ELR (cell line): ENCODE results near the gene BAHD1.

Source experiments
- DNase-seq: peaks from one replicate; pipeline ENCODE4 v3.0.0-alpha.2; 2015; ENCODE audit warnings: low read depth

Gene BAHD1

DNA sequence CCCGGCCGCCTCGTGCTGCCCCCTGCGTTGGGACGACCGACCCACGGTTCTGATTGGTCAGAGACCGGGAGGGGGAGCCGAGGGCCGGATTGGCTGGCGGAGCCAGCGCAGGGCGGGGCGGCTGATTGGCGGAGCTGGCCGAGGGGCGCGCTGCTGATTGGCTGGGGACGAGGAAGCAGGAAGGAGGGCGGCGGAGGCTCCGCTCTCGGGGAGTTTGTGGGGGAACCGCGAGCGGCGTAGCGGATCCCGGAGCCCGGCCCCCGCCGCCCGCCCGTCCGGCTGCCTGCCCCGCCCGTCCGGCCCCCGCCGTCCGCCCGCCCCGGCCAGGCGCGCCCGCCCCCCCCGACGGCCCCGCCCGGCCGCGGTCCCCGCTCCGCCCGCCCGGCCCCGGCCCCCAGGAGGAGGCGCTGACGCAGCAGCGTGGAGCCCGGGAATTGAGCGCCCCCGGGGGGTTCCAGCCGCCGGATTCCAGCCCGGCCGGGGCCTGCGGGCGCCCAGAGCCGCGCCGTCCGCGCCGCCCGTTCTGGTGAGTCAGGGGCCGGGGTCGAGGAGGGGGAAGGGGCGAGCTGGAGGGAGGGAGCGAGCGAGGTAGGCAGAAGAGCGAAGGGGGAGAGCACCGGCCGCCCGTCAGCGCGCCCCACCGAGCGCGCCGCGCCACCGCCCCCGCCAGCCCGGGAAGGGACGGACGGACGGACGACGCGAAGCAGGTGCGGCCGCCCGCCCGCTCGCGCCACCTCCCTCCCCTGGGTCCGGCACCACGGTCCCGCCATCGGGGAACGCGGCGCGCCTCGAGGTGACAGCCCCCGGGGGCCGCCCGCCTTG, at the start of gene BAHD1:
Gene BAHD1 (plus strand): TSS at position 211 of the 822 bp plus-strand sequence. CDS start 17,512 bp downstream, outside the sequence.
- DNase-seq: peak; percentile 94

DNA sequence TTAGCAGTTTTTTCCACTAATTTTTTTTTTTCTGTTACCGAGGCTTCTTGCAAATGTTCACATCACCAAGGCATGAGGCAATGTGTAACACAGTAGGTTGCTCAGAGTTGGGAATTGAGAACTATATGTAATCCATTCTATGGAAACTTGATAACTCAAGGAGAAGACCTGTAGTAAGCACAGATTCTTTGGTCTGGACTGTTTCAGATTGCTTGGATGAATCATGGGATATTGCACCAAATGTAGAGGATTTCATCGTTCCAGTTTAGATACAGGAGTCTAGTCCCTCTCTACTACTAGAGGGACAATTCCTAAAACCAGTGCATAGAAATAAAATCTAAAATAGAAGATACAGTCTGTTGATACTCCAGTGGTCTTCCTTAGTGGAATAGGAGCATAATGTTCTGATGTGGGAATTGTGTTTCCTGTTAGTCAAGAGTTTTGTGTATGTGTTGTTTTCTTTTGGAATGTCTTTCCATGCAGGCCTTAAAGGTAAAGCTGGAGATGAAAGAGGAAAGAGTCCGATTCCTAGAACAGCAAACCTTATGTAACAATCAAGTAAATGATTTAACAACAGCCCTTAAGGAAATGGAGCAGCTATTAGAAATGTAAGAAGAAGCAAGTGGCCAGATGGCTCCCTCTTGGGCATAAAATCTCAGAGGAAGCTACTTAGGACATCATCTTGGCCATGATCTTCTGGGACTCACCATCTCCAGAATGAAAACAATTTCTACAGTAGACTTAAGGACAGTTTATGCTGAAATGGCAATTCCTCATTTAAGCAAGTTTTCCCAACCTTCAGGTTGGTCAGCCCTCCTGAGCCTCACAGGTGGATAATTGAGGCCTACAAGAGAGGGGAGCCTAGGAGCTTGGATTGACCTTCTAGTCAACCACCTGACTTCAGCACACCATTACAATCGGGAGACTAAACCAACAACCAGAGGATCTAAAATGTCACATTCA, 47.5 kb upstream of the BAHD1 start:
- no peak for DNase-seq

DNA sequence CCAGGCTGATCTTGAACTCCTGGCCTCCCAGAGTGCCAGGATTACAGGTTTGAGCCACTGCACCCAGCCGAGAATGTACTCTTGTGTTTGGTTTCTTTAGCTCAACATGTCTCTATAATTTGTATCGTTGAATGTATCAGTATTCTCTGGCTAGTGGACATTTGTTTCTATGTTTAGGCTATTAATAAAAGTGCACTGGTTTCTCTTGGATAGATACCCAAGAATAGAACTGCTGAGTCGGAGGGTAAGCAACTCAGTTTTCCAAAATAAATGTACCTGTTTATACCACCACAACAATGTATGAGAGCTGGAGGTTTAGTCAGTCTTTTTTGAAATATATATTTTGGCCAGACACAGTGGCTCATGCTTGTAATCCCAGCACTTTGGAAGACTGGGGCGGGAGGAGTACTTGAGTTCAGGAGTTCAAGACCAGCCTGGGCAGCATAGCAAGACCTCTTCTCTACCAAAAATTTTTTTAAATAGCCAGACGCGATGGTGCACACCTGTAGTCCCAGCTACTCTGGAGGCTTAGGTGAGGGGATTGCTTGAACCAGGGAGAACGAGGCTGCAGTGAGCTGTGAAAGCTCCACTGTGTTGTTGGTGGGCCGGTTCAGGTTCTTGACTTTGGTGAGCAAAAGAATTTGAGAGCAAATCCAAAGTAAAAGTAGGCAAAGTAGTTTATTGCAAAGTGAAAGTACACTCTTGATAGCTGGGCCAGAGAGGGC, 42.9 kb upstream of the BAHD1 start:
- DNase-seq: no peak

DNA sequence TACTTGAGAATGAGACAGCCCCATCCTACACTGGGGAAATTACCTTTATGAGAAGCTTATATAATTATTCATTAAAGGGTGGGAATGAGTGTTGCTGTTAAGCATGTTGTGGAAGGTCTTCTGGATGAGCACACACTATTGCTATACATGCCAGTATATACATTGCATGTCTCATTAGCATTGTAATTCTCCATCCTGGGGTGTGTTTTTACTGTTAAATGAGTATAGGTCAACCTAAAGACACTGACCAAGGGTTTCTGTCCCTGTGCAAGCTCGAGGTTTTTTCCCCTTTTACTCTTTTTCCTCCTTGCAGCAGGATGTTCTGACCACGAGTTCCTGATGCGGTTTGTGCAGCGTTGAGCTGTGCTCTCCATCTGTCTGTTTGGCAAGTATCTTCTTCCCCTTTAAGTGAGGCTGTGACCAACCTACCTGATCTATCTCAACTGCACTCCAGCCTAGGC, 42.3 kb upstream of the BAHD1 start:
- DNase-seq: no peak

DNA sequence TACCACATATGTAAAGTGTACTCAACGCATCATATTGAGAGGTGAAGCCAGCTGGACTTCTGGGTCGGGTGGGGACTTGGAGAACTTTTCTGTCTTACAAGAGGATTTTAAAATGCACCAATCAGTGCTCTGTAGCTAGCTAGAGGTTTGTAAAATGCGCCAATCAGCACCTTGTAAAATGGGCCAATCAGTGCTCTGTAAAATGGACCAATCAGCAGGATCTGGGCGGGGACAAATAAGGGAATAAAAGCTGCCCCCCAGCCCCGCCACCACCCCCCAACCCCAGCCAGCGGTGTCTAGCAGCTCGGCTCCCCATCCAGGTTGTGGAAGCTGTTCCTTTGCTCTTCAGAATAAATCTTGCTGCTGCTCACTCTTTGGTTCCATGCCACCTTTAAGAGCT, 41.4 kb upstream of the BAHD1 start:
- DNase-seq: no peak

DNA sequence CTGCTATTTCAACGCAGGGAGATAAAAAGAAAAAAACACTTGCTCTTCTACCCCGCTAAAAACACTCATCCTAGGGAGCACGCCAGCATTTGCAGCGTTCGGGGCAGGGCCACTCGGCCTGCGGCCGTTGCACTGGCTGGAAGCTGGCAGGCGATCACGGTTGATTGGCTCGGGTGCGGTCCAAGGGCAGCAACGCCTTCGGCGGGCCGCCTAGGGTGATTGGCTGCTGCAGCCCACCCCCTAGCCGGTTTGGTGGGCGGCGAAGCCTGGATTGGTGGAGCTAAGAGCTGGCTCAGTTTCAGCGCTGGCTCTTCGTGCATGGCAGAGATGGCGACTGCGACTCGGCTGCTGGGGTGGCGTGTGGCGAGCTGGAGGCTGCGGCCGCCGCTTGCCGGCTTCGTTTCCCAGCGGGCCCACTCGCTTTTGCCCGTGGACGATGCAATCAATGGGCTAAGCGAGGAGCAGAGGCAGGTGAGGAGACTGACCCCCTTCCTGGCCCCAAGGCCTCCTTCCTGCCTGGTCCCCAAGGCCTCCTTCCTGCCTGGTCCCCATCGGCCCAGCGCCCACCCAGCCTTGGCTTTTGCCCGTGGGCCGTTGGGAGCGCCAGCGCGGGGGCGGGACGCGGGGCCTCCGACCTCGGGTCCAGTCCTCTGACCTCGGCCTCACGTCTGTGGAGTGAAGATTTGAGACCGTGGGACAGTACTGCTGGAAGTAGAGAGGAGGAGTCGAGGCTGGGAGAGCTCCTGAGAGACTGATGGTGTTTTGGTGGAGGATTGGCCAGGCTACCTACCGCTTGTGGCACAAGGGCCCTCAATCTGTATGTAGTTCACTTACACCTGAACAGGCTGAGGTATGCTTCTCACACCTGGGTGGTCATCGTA, 35.0 kb upstream of the BAHD1 start, which contains the start of gene IVD:
Gene IVD (plus strand): TSS at position 295 of the 881 bp plus-strand sequence. CDS start 33 bp downstream, at position 328.
- DNase-seq: peak; percentile 96

DNA sequence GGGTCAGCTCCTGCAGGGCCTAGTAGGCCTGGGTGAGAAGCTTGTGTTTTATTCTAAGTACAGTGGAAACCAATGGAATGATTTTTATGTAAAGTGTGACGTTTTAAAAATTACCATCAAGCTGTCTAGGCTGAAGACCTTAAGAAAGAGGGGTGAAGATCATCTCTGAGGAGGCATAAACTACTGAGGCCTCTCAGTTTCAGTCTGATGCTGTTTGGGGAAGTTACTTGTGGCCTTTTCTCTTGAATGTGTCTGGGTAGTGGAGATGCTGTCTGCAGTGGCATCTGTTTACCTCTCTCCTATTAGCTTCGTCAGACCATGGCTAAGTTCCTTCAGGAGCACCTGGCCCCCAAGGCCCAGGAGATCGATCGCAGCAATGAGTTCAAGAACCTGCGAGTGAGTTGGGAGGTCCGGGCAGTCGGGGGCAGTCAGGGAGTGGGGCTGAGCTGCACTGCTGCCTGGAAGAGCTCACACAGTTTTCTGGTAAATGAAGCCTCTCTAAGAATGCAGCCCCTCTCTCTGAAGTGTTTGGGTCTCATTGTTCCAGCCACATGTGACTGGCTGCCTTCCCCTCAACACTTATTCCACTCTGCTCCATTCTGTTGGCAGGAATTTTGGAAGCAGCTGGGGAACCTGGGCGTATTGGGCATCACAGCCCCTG, 33.3 kb upstream of the BAHD1 start:
- no peak for DNase-seq

DNA sequence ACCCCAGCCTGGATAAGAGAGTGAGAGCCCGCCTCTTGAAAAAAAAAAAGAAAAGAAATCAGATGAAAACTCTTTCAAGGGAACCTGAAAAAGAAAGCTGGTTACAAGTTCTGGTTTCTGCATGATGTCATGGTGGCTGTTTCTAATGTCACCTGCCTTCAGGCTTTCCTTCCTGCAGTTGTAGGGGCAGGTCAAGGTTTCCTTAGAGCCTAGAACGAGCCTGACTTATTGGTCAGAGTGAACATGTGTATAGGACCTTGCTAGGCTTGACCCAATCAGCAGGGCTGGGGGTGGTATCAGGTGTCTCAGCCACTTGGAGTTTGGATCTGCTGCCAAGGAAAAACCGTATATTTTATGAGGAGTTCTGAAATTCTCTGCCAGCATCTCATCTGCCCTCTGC, 31.4 kb upstream of the BAHD1 start:
- DNase-seq: no peak

DNA sequence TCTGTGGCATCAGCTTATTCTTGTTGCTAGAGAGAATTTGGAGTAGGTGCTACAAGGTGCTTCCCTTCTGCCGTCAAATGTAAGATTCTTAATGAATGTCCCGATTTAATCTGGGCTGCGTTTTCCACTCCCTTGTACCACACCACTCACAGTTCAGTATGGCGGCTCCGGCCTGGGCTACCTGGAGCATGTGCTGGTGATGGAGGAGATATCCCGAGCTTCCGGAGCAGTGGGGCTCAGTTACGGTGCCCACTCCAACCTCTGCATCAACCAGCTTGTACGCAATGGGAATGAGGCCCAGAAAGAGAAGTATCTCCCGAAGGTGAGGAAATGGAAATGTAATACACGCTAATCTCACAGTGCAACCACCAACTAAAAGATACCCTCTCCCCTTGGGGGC, 30.3 kb upstream of the BAHD1 start:
- no peak for DNase-seq

DNA sequence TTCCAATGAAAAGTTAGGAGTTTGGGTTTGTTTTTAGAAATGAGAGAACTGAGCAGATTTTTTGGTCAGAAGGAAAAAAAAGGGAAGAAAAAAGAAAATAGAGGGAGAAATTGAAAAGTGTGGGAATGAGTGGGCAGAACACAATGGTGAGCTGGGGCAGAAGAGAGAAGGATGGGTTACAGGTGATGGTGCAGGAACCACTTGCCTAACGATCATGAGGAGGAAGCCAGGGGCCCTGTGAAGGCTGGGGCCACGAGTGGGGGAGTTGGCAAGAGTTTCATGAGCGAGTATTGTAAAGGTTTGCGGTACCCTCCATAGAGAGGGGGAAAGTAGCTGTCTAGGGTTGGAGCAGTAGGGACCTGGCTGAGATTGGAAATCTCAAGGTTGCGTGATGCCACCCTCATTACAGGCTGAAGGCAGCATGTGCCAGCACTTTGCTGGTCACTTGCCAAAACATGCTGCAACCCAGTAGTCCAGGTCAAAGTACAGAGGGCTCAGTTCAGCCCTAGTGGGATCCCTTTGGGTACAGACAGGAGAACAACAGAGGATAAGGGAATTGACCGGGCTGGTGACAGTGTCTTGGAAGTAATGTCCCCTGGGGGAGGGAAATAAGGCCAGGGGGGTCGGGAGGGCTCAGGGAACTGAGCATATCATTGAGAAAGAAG, 28.5 kb upstream of the BAHD1 start:
- DNase-seq: no peak

DNA sequence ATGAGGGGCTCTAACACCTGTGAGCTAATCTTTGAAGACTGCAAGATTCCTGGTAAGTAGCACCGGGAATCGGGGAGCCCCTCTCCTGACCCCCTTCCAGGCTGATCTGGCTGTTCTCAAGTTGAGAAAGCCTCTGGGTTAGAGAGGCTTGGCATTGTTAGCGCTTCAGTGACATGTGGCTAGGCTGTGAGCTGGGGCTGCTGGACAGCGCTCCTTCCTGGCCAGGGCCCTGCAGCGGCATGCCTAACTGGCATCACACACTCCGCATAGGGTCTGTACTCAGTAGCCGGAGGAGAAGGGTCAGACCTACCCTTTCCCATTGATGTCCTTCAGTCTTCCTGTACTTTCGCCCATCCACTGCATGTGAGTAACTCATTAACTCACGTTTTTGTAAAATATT, 27.7 kb upstream of the BAHD1 start:
- DNase-seq: no peak

DNA sequence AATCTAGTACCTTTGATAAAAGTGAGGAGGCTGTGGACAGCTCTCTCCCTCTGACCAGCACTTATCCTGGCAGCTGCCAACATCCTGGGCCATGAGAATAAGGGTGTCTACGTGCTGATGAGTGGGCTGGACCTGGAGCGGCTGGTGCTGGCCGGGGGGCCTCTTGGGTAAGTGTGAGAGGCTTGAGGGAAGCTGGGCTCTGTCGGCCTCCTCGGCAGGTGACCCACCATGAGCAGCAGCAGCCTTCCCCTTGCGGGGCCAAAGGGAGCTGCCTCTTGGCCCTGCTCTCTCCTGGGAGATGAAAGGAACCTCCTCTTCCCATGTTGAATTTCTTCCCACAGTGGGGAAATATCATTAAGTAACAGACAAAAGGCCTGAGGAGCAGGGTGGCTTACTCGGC, 25.9 kb upstream of the BAHD1 start:
- DNase-seq: no peak

DNA sequence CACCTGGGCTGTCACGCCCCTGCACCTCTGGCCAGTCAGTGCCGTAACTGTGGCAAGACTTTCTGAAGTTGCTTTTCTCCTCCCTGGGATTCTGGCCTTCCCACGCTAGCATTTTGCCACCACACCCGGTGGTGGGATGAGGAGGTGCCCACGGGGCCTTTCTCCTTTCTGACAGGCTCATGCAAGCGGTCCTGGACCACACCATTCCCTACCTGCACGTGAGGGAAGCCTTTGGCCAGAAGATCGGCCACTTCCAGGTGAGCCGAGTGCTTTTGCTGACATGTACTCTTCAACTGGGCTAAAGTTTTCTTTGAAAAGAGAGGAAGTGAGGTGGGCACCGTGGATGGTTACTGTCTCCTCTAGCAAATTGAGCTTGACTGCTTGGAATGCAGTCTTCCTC, 25.5 kb upstream of the BAHD1 start:
- no peak for DNase-seq

DNA sequence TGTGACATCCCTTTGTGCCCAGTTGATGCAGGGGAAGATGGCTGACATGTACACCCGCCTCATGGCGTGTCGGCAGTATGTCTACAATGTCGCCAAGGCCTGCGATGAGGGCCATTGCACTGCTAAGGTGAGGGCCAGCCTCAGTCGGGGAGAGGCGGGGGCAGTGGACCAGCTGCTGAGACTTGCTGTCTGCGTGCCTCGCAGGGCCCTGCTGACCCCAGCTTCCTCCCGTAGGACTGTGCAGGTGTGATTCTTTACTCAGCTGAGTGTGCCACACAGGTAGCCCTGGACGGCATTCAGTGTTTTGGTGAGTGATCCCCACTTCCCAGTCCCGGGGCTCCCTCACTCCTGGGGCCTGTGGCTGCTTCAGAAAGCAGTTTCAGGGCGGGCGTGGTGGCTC, 24.7 kb upstream of the BAHD1 start:
- DNase-seq: no peak

DNA sequence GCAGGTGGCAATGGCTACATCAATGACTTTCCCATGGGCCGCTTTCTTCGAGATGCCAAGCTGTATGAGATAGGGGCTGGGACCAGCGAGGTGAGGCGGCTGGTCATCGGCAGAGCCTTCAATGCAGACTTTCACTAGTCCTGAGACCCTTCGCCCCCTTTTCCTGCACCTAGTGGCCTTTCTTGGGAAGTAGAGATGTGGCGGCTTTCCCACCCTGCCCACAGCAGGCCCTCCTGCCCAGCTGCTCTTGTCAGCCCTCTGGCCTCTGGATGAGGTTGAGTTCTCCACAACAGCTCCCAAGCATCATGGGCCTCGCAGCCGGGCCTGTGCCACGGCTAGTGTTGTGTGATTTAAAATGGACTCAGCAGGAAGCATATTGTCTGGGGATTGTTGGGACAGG, 22.6 kb upstream of the BAHD1 start:
- no peak for DNase-seq

DNA sequence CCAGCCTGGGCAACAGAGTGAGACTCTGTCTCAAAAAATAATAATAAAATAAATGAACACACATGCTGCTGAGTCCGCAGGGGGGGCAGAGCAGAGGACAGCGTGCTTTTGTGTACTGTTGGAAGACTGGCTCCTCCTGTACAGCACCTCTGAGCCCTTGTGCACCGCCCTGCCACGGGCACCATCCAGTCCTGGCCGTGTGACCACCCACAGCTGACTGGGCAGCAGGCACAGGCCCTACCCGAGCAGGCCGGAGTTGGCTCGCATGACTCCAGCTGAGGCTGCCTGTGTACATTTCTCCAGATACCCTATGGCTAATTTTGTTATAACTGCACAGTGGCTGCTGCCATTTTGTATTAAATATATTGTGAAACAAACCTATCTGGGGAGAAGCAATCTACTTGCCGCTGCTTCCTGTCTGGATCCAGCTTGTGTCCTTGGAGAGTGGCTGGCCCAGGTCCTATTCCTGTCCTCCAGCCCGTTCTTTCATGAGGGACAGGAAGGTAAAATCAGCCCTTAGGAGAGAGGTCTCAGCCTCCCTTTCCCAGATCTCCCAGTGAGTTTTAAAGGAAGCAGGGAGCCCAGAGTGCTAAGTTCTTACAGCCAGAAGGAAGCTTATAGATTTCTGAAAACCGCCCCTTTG, 20.6 kb upstream of the BAHD1 start:
- no peak for DNase-seq

DNA sequence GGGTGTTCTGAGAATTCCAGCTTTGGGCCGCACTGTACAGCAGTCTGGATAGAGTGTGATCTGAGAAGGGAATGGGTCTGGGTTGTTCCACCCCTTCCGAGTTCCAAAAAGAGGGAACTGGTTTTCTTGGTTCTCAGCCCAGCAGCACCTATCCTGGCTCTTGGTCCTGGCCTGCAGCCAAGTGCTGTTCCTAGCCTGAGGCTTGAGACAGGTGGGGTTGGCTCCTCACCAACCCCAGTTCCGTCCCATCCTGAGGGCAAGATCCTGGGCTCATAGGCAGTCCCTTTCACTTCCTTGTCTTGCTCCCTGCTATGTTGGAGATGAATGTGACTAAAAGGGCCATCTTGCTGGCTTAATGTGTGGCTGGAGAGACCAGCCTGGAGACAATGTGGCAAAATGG, 20.0 kb upstream of the BAHD1 start:
- no peak for DNase-seq

DNA sequence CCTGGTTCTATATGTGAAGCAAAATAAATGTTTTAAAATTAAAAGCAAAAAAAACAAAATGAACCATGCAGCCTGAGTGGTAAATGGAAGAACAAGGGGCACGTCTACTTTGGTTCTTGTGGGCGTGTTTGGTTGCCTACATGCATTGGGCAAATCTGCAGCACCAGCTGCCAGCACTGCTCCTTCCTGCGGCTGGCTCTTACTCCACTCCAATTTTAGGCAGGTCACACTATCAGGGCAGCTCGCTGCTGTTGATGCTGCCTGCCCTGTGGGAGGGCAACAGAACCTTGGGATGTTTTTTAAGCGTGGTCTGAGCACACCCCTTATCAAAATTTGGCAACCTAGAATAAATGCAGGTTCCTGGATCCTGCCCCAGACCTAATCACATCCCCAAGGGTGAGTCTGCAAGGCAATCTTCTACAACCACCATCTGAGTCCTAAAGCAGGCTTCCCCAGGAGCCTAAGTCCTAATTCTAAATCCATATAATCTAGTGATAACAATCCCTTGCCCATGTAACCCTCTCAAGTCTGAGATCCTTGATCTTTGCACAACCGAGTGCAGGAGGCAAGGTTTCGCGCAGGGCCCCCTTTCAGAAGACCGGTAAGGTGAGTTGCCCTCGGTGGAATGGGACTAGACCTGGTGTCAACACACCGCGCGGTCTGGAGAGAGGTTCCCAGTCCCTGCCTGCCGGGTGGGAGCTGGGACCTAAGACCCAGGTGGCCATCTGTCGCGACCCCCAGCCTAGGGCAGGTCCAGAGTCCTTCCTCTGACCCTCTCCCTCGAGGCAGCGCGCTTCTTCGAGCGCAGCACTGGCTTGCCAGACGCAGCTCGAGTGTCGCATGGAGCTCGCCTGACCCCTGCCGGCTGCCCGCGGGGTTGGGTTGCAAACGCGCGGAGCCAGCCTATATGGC, 19.3 kb upstream of the BAHD1 start:
- peak; percentile 72 for DNase-seq
